GM06990 (cell line): Measurements from ENCODE around the gene ZNF415.

ENCODE experiments used
- DNase-seq: peaks from one replicate; pipeline ENCODE4 v3.0.0-alpha.2; 2011; ENCODE audit not compliant: insufficient read length; ENCODE audit errors: extremely low read depth
- H3K27me3 ChIP-seq: replicated peaks from 2 replicates; pipeline ENCODE4 v1.6.0; 2011; ENCODE audit warnings: low read length; ENCODE audit not compliant: control insufficient read depth, insufficient read depth
- H3K36me3 ChIP-seq: 2 replicates; pipeline ENCODE4 v1.5.1; 2011; ENCODE audit warnings: low read length; ENCODE audit not compliant: control insufficient read depth, insufficient read depth
- H3K4me3 ChIP-seq: replicated peaks from 2 replicates; pipeline ENCODE4 v1.5.1; 2011; ENCODE audit warnings: low read depth, mild to moderate bottlenecking, control low read depth, low read length
- CTCF ChIP-seq: IDR thresholded peaks from 2 replicates; pipeline ENCODE4 v1.5.1; 2011; ENCODE audit warnings: low read length, control low read depth, mild to moderate bottlenecking, inconsistent platforms; ENCODE audit not compliant: insufficient read depth, poor library complexity, severe bottlenecking

Gene ZNF415

GRCh38 chr19:53091413-53092254 is 41.1 kb downstream of the ZNF415 start:
- Histone ChIP-seq H3K36me3 (peaks cover 14% of the 10 kb centered on the region), H3K27me3 (no peaks in the 10 kb centered on the region), H3K4me3 (no peak overlapping the region)
- DNase-seq, result no peak
- no peak for TF ChIP-seq CTCF

- DNase-seq, result no peak
- no peak for TF ChIP-seq CTCF
- Histone ChIP-seq H3K27me3 (no peaks in the 10 kb centered on the region), H3K36me3 (peaks cover 21% of the 10 kb centered on the region), H3K4me3 (no peak overlapping the region)
These were observed 44.6 kb downstream of the ZNF415 start for GRCh38 chr19:53088091-53088490.

- DNase-seq, result no peak
- H3K36me3 ChIP-seq, result peaks cover 21% of the 10 kb centered on the region
- TF ChIP-seq CTCF, result no peak
- H3K27me3 ChIP-seq, result no peaks in the 10 kb centered on the region
- H3K4me3 ChIP-seq, result no peak overlapping the region
These were observed 45.8 kb downstream of the ZNF415 start for GRCh38 chr19:53086949-53087348.

DNA sequence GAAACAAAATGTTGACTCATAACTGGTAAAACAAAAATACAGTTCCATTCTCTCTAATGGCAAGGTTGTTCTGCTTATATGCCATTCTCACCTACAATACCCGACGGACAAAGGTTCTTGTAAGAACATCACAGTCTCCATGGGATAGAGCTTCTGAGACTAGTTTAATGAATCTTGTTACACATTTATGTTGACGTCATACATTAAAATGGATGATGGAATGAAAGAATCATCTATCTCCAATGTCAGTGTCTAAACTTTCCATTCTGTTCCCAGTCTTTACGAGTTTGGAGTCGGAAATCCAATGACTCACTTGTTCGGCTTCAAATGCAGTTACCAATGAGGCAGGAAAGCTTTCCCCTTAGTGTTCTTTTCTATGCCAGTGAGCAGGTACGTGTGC is 47.2 kb downstream of the ZNF415 start:
- Histone ChIP-seq H3K27me3 (no peaks in the 10 kb centered on the region), H3K36me3 (peaks cover 12% of the 10 kb centered on the region), H3K4me3 (no peak overlapping the region)
- TF ChIP-seq CTCF, result no peak
- DNase-seq, result no peak

DNA sequence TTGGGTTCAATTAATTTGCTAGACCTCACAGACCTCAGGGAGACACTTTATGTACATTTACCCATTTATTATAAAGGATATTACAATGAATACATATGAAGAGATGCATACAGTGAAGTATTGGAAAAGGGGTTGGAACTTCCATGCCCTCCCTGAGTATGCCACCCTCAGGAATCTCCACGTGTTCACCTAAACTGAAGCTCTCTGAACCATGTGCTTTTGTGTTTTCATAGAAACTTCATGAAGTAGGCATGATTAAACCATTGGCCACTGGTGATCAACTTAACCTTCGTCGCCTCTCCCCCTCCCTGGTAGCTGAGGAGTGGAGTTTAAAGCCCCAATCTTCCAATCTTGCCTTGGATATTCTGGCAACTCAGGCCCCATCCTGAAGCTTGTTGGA is 49.8 kb downstream of the ZNF415 start:
- no peak for DNase-seq
- peaks cover 13% of the 10 kb centered on the region for H3K36me3 ChIP-seq
- H3K27me3 ChIP-seq, result no peaks in the 10 kb centered on the region
- no peak for TF ChIP-seq CTCF
- H3K4me3 ChIP-seq, result no peak overlapping the region
